Esophagus (tissue), 2 donors: ENCODE data around the gene ZNF579. TPM values are rescaled to one million over a fixed set of nuclear protein-coding genes. Genes with fewer than 3 reads are reported as not detected.

Experiments
- H3K27ac ChIP-seq, 2 donors: one replicate each; pipeline ENCODE4 v1.5.1; 2013; ENCODE audit warnings: low read depth in 2 of 2, mild to moderate bottlenecking in 2 of 2, inconsistent platforms in 1 of 2, low read length in 1 of 2, moderate library complexity in 1 of 2
- H3K27me3 ChIP-seq, 2 donors: one replicate each; pipeline ENCODE4 v1.6.1; 2013; ENCODE audit warnings: low read length in 2 of 2, control low read depth in 1 of 2, mild to moderate bottlenecking in 1 of 2; ENCODE audit not compliant: insufficient read depth in 2 of 2, control insufficient read depth in 1 of 2
- H3K36me3 ChIP-seq, 2 donors: one replicate each; pipeline ENCODE4 v1.6.1; 2013; ENCODE audit warnings: low read length in 1 of 2; ENCODE audit not compliant: control insufficient read depth in 2 of 2, insufficient read depth in 2 of 2
- H3K4me1 ChIP-seq, 2 donors: one replicate each; pipeline ENCODE4 v1.6.1; 2013; ENCODE audit warnings: low read length in 1 of 2; ENCODE audit not compliant: control insufficient read depth in 2 of 2, insufficient read depth in 2 of 2
- H3K4me3 ChIP-seq, 2 donors: one replicate each; pipeline ENCODE4 v1.5.1; 2013; ENCODE audit warnings: low read length in 2 of 2, mild to moderate bottlenecking in 2 of 2, low read depth in 1 of 2, moderate library complexity in 1 of 2
- H3K9me3 ChIP-seq, 2 donors: one replicate each; pipeline ENCODE4 v1.6.1; 2013; ENCODE audit warnings: mild to moderate bottlenecking in 2 of 2, low read depth in 1 of 2, low read length in 1 of 2, moderate library complexity in 1 of 2; ENCODE audit not compliant: control insufficient read depth in 2 of 2, insufficient read depth in 1 of 2
- WGBS, 2 donors: extraction: QIAGEN DNeasy Blood & Tissue Kit; methylation state at CpG; one replicate each; pipeline ENCODE4 v1.1.7; 2013; 5-methylcytosine and 5-hydroxymethylcytosine counted together
- polyA plus RNA-seq, 2 donors: library from polyadenylated mRNA; stranded (reverse); fragments of 200-250 nt; gene quantifications; one replicate each; pipeline ENCODE4 v1.2.3, GENCODE V29; 2013
- donor health status: healthy with polysubstance abuse.
- donor health status: Bipolar disorder and iron deficiency.

Gene ZNF579
- polyA plus RNA-seq, 2 donors, result 3.4 to 4.4 TPM

DNA sequence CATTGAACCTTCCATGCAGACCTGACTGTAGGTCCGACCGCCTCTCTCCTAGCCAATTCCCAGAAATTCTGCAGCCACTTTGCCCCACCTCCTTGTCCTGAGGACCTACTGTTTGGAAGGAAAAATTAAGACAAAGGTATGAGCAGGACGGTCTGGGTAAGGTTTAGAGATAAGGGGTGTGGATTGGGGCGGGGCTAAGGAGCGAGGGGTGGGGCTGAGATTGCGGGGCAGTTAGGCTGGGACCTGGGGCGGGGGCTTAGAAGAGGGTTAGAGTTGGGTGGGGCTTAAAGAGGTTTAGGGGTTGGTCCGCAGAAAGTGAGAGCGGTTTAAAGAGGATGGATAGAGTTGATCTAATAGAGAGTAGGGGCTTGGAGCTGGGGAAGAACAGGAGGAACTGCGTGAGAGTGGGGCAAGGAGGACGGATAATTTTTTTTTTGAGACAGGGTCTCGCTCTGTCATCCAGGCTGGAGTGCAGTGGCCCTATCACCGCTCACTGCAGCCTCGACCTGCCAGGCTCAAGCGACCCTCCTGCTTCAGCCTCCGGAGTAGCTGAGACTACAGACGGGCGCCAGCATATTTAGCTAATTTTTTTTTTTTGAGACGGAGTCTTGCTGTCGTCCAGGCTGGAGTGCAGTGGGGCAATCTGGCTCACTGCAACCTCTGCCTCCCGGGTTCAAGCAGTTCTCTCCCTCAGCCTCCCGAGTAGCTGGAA, 23.1 kb upstream of the ZNF579 start:
- Histone ChIP-seq H3K27me3 (no peaks in the 10 kb centered on the region), H3K4me3 (no peak overlapping the region), H3K36me3 (peaks cover 0 to 10% of the 10 kb centered on the region in 2 donors), H3K27ac (no peak overlapping the region), H3K4me1 (peaks cover 0 to 9% of the 10 kb centered on the region in 2 donors), H3K9me3 (no peaks in the 10 kb centered on the region)
- WGBS, 2 donors, result 72 to 78% methylated on average over 22 of the region's 22 CpGs

DNA sequence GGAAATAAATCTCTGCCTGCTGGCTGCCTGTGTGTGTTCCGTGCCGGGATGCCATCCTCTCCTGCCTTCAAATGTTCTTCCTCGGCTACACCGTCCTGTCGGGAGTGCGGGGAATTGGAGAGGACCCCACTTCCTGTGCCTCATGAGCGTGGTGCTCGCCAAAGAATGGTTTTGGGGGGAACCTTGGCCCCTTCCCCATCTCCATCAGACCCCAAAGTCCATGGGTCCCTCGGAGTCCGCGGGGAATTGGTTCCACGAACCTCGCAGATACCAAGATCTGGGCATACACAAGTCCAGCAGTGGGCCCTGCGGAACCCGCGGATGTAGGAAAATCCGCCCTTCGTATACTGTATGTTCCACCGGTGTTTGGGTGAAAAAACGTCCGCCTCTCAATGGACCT, 22.5 kb upstream of the ZNF579 start:
- H3K4me1 ChIP-seq, result peaks cover 0 to 9% of the 10 kb centered on the region in 2 donors

GRCh38 chr19:55602104-55603001, 21.7 kb upstream of the ZNF579 start:
- Histone ChIP-seq H3K36me3 (peaks cover 0 to 12% of the 10 kb centered on the region in 2 donors), H3K4me1 (peaks cover 0 to 9% of the 10 kb centered on the region in 2 donors), H3K27me3 (no peaks in the 10 kb centered on the region), H3K9me3 (no peaks in the 10 kb centered on the region), H3K27ac (no peak overlapping the region), H3K4me3 (no peak overlapping the region)
- WGBS, 2 donors, result 92 to 94% methylated on average over 53 to 60 of the region's 60 CpGs

More for the DNA sequence above, 22.5 kb upstream of the ZNF579 start:
- Histone ChIP-seq H3K9me3 (no peaks in the 10 kb centered on the region), H3K4me3 (no peak overlapping the region), H3K27ac (no peak overlapping the region), H3K36me3 (peaks cover 0 to 10% of the 10 kb centered on the region in 2 donors), H3K27me3 (no peaks in the 10 kb centered on the region)
- WGBS, 2 donors, result 89 to 90% methylated on average over 21 of the region's 21 CpGs

GRCh38 chr19:55601084-55601483, 20.4 kb upstream of the ZNF579 start:
- Histone ChIP-seq H3K9me3 (no peaks in the 10 kb centered on the region), H3K4me1 (peaks cover 0 to 7% of the 10 kb centered on the region in 2 donors), H3K27ac (peak overlapping the region; percentile 86 to 100), H3K36me3 (peaks cover 0 to 17% of the 10 kb centered on the region in 2 donors), H3K4me3 (peak overlapping the region; percentile 57 to 78), H3K27me3 (no peaks in the 10 kb centered on the region)
- WGBS, 2 donors, result 49 to 54% methylated on average over 4 of the region's 4 CpGs

GRCh38 chr19:55600662-55601028, 20.0 kb upstream of the ZNF579 start:
- H3K27me3 ChIP-seq, result no peaks in the 10 kb centered on the region

GRCh38 chr19:55599842-55600661, 19.4 kb upstream of the ZNF579 start, which contains the start of gene ZNF524:
Gene ZNF524 (plus strand): TSS chr19:55600288. CDS start chr19:55602113, 1,825 bp downstream.
- H3K4me1 ChIP-seq, result peaks cover 0 to 7% of the 10 kb centered on the region in 2 donors
- H3K9me3 ChIP-seq, result no peaks in the 10 kb centered on the region
- peak within 1 kb of the TSS; percentile 57 to 78 for H3K4me3 ChIP-seq
- peak within 1 kb of the TSS; percentile 86 to 100 for H3K27ac ChIP-seq
- H3K27me3 ChIP-seq, result no peaks in the 10 kb centered on the region
- WGBS, 2 donors, result 1% methylated on average over 33 to 97 of the region's 97 CpGs
- peaks cover 0 to 21% of the 10 kb centered on the region in 2 donors for H3K36me3 ChIP-seq

More at GRCh38 chr19:55600662-55601028, 20.0 kb upstream of the ZNF579 start:
- Histone ChIP-seq H3K4me3 (peak overlapping the region; percentile 57 to 78), H3K4me1 (peaks cover 0 to 7% of the 10 kb centered on the region in 2 donors), H3K36me3 (peaks cover 0 to 18% of the 10 kb centered on the region in 2 donors), H3K27ac (peak overlapping the region; percentile 86 to 100), H3K9me3 (no peaks in the 10 kb centered on the region)
- WGBS, 2 donors, result 2 to 4% methylated on average over 15 of the region's 15 CpGs

- Histone ChIP-seq H3K27ac (peak within 1 kb of the TSS; percentile 86 to 100), H3K36me3 (peaks cover 0 to 21% of the 10 kb centered on the region in 2 donors), H3K27me3 (no peaks in the 10 kb centered on the region), H3K4me3 (peak within 1 kb of the TSS; percentile 57 to 78), H3K9me3 (no peaks in the 10 kb centered on the region), H3K4me1 (peaks cover 0 to 3% of the 10 kb centered on the region in 2 donors)
- 0 to 1% methylated on average over 19 to 23 of the region's 23 CpGs for WGBS, 2 donors
These were observed 18.8 kb upstream of the ZNF579 start, which contains the start of gene FIZ1 for GRCh38 chr19:55599468-55599841. Gene FIZ1 (minus strand): TSS chr19:55599517. CDS start chr19:55597865, 1,652 bp downstream.

DNA sequence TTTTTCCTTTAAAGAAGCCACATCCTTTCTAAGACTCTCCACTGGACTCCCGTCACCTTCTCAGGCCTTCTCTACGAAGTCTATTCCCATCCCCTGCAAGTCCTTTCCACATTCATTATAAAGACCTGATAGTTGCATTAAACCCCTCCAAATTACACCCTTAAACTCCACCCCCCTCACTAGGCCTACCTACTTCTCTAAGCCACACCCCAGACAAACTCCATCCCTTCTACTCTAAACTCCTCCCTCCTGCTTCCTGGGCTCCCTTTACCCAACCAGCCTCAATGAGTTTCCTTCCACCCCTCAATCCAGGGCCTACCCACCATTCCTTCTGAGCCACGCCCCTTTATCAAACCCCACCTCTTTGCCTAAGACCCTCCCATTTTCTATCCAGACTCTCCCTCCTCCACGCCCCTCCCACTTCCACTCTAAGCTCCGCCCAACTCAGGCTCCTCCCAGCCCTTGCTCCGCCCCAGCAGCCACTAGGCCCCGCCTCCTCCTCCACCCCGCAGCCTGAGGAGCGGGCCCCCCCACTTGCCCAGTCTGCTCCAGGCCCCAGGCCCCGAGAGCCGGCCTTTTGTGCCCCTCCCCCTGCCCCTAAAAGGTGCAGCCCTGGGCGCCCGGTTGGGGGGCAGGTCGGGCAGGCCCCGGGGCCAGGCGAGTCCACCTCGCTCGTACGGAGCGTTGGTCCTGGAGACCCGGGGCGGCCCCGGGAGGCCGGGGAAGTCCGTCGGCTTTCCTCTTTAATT, 18.2 kb upstream of the ZNF579 start:
- no peaks in the 10 kb centered on the region for H3K27me3 ChIP-seq
- H3K4me1 ChIP-seq, result peaks cover 0 to 2% of the 10 kb centered on the region in 2 donors
- no peaks in the 10 kb centered on the region for H3K9me3 ChIP-seq
- WGBS, 2 donors, result 6 to 7% methylated on average over 23 to 26 of the region's 26 CpGs
- H3K27ac ChIP-seq, result peak overlapping the region; percentile 86 to 100
- H3K4me3 ChIP-seq, result peak overlapping the region; percentile 57 to 78
- peaks cover 0 to 21% of the 10 kb centered on the region in 2 donors for H3K36me3 ChIP-seq
